Thyroid gland (tissue), 4 donors: Measurements from ENCODE around the gene SLC23A2.

Experiments
- POLR2A ChIP-seq, 2 donors: fragments of 450-650 bp; IDR thresholded peaks; one replicate each; pipeline ENCODE4 v1.6.1; 2017; ENCODE audit warnings: antibody characterized with exemption in 2 of 2, mild to moderate bottlenecking in 2 of 2, moderate library complexity in 1 of 2
- TF ChIP-seq, protein P1 (sequence below), 6 experiments: fragments of 200-600 bp in 3 of 6; fragments of 450-650 bp in 3 of 6; sonication (generic) in 3 of 6; IDR thresholded peaks; one replicate each; pipeline ENCODE4 v1.5.1; 2016 to 2019; ENCODE audit warnings: antibody characterized with exemption in 6 of 6, mild to moderate bottlenecking in 2 of 6, inconsistent platforms in 1 of 6, moderate library complexity in 1 of 6

GRCh38 chr20:4836935-4837334, 164.4 kb downstream of the SLC23A2 start:
- TF ChIP-seq, protein P1, sequence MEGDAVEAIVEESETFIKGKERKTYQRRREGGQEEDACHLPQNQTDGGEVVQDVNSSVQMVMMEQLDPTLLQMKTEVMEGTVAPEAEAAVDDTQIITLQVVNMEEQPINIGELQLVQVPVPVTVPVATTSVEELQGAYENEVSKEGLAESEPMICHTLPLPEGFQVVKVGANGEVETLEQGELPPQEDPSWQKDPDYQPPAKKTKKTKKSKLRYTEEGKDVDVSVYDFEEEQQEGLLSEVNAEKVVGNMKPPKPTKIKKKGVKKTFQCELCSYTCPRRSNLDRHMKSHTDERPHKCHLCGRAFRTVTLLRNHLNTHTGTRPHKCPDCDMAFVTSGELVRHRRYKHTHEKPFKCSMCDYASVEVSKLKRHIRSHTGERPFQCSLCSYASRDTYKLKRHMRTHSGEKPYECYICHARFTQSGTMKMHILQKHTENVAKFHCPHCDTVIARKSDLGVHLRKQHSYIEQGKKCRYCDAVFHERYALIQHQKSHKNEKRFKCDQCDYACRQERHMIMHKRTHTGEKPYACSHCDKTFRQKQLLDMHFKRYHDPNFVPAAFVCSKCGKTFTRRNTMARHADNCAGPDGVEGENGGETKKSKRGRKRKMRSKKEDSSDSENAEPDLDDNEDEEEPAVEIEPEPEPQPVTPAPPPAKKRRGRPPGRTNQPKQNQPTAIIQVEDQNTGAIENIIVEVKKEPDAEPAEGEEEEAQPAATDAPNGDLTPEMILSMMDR (IDR thresholded peaks at IDR 0.05) = no peak
- no peak for TF ChIP-seq POLR2A (IDR thresholded peaks at IDR 0.05)
